MCF 10A (cell line): Measurements from ENCODE around the gene ARID5A. TPM values are rescaled to one million over a fixed set of nuclear protein-coding genes. Genes with fewer than 3 reads are reported as not detected.

Experiments
- BruUV-seq: library from RNA; stranded (reverse); fragments of 400-500 nt; replicated peaks from 2 replicates; lab custom pipeline; 2021; lab: Mats Ljungman, UMichigan
- CTCF ChIA-PET: fragments of 300-600 bp; sonication (Branson Sonifier 250); formaldehyde crosslinking; extraction: SDS; loops from one replicate; lab custom pipeline; 2021; ENCODE audit warnings: antibody characterized with exemption, inconsistent platforms; lab: Yijun Ruan, JAX
- POLR2A ChIA-PET: fragments of 300-600, 350-650 bp; sonication (Branson Sonifier 250); formaldehyde crosslinking; extraction: SDS; loops from one replicate; lab custom pipeline; 2020; ENCODE audit warnings: antibody characterized with exemption, inconsistent platforms; lab: Yijun Ruan, JAX
- DNase-seq: peaks from one replicate; pipeline ENCODE4 v3.0.0-alpha.2; 2018; ENCODE audit not compliant: unreplicated experiment
- H3K27ac Mint-ChIP-seq: one replicate; pipeline ENCODE4 v1.8.0; 2022; ENCODE audit warnings: mild to moderate bottlenecking, low read depth, mixed read lengths; ENCODE audit not compliant: unreplicated experiment
- H3K27me3 Mint-ChIP-seq: one replicate; pipeline ENCODE4 v1.8.0; 2022; ENCODE audit warnings: mixed read lengths; ENCODE audit not compliant: insufficient read depth, unreplicated experiment
- H3K36me3 Mint-ChIP-seq: one replicate; pipeline ENCODE4 v1.8.0; 2022; ENCODE audit warnings: mild to moderate bottlenecking, moderate library complexity, mixed read lengths; ENCODE audit not compliant: insufficient read depth, unreplicated experiment
- H3K4me1 Mint-ChIP-seq: one replicate; pipeline ENCODE4 v1.8.0; 2022; ENCODE audit warnings: mixed read lengths; ENCODE audit not compliant: insufficient read depth, unreplicated experiment
- H3K4me3 Mint-ChIP-seq: one replicate; pipeline ENCODE4 v1.8.0; 2022; ENCODE audit warnings: mild to moderate bottlenecking, moderate library complexity, mixed read lengths; ENCODE audit not compliant: unreplicated experiment
- H3K9me3 Mint-ChIP-seq: one replicate; pipeline ENCODE4 v1.8.0; 2022; ENCODE audit warnings: mixed read lengths; ENCODE audit not compliant: unreplicated experiment
- intact Hi-C: fragments of 100-400 bp; cut with micrococcal nuclease; formaldehyde crosslinking; loops from 2 replicates; pipeline ENCODE4 v1.14.1; 2022
- total RNA-seq: library from RNA; stranded (reverse); gene quantifications from 2 replicates; pipeline ENCODE4 v1.2.3, GENCODE V29; 2022
- TF ChIP-seq, protein P1 (sequence below): fragments of 200-600 bp; IDR thresholded peaks from one replicate; pipeline ENCODE4 v1.8.0; 2022; ENCODE audit warnings: antibody characterized with exemption, mild to moderate bottlenecking; ENCODE audit not compliant: unreplicated experiment

Gene ARID5A
- total RNA-seq, 1 experiment from 2014 or later, result 3.4 TPM

DNA sequence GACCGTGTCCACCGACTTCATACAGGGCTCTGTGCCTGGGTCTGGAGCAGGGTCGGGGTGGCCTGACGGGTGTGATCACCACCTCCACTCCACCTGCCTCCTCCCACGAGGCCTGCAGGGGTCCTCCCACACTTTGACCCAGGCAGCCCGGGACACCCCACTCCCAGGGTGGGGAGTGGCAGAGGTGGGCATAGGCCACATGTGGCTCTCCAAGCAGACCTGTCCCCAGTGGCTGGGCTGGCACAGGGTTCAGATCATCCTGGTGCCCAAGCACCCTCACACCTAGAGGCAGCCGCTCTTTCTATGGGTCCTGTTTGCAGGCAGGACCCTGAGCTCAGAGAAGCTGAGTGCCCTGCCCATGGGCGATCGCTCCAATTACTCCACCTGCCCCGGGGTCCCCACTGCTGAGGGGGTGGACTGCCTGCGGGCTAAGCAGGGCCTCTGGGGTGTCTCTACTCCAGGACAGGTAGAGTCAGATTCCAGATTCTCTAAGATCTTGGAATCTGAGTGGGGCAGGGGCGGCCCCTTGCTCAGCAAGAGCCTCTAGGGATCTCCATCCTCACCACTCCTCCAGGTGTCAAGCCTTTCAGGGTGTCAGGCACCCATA lies 32.8 kb upstream of the ARID5A start:
- H3K9me3 Mint-ChIP-seq, result no peaks in the 10 kb centered on the region
- no peaks in the 10 kb centered on the region for H3K36me3 Mint-ChIP-seq
- POLR2A ChIA-PET, result no interaction called here
- no peak for DNase-seq
- CTCF ChIA-PET, result interaction anchor here (1.0 to 13.3 kb wide), 3 partner anchors 11 to 95 kb away, joined by 3 to 360 read pairs (median 5); no protein-coding TSS in a partner anchor
- TF ChIP-seq, protein P1, sequence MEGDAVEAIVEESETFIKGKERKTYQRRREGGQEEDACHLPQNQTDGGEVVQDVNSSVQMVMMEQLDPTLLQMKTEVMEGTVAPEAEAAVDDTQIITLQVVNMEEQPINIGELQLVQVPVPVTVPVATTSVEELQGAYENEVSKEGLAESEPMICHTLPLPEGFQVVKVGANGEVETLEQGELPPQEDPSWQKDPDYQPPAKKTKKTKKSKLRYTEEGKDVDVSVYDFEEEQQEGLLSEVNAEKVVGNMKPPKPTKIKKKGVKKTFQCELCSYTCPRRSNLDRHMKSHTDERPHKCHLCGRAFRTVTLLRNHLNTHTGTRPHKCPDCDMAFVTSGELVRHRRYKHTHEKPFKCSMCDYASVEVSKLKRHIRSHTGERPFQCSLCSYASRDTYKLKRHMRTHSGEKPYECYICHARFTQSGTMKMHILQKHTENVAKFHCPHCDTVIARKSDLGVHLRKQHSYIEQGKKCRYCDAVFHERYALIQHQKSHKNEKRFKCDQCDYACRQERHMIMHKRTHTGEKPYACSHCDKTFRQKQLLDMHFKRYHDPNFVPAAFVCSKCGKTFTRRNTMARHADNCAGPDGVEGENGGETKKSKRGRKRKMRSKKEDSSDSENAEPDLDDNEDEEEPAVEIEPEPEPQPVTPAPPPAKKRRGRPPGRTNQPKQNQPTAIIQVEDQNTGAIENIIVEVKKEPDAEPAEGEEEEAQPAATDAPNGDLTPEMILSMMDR, result no peak
- H3K4me1 Mint-ChIP-seq, result peaks cover 9% of the 10 kb centered on the region
- no peak overlapping the region for H3K27ac Mint-ChIP-seq
- intact Hi-C loops, result no loop called here
- no peaks in the 10 kb centered on the region for H3K27me3 Mint-ChIP-seq
- no TSS peak for BruUV-seq
- no peak overlapping the region for H3K4me3 Mint-ChIP-seq

DNA sequence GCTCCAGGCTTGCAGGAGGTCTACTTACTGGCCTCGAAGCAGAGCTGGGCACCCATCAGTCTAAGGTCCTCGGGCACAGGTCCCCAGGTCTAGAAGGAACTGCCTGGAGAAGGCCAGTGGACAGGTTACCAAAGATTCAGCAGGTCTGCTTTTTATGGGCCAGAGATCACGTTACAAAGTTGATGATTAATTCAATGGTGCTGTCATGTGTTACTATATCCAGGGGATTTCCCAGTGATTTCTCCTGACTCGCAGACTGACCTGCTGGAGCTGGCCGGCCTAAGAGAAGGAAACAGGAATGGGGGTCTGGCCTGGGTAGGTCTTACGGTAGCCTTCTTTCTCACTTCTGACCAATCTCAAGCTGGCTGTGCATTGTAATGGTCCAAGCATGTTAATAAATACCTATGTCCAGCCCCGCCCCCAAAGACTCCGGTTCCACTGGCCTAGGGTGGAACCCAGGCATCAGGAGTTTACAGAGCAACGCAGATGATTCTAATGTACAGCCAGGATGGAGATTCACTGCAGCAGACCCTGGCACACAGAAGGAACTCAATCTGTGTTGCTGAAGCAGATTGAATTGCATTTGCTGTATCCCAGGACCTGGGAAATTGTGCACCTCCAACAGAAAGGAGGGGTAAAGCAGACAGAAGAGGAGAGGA lies 31.2 kb upstream of the ARID5A start, which contains the start of gene NEURL3:
Gene NEURL3, minus strand, starts transcription at position 127 of the 659 bp plus-strand sequence. Its CDS starts 71 bp downstream, at position 56.
- H3K4me1 Mint-ChIP-seq, result peaks cover 16% of the 10 kb centered on the region
- no peaks in the 10 kb centered on the region for H3K9me3 Mint-ChIP-seq
- peak; percentile 73 for DNase-seq
- CTCF ChIA-PET, result interaction anchor here (0.7 to 13.3 kb wide), 7 partner anchors 20 to 174 kb away, joined by 3 to 360 read pairs (median 3); no protein-coding TSS in a partner anchor
- TF ChIP-seq, protein P1, result no peak
- H3K4me3 Mint-ChIP-seq, result no peak within 1 kb of the TSS
- no peaks in the 10 kb centered on the region for H3K36me3 Mint-ChIP-seq
- H3K27ac Mint-ChIP-seq, result no peak within 1 kb of the TSS
- POLR2A ChIA-PET, result interaction anchor here (0.6 to 1.8 kb wide), 4 partner anchors 16 to 358 kb away, joined by 3 to 7 read pairs (median 3); partner anchors contain the start of gene SNRNP200
- intact Hi-C loops, result loop anchor here (5.0 kb wide), 2 partner anchors 238 to 368 kb away; partner anchors contain the start of genes ASTL, CIAO1 and TMEM127
- H3K27me3 Mint-ChIP-seq, result peaks cover 3% of the 10 kb centered on the region
- BruUV-seq, result no TSS peak

GRCh38 chr2:96506016-96506906 lies 30.3 kb upstream of the ARID5A start:
- H3K9me3 Mint-ChIP-seq, result no peaks in the 10 kb centered on the region
- CTCF ChIA-PET, result interaction anchor here (0.6 to 13.3 kb wide), 11 partner anchors 20 to 484 kb away, joined by 3 to 360 read pairs (median 3); no protein-coding TSS in a partner anchor
- intact Hi-C loops, result loop anchor here (5.0 kb wide), 2 partner anchors 239 to 369 kb away; partner anchors contain the start of genes ASTL, CIAO1 and TMEM127
- no peak for DNase-seq
- peaks cover 12% of the 10 kb centered on the region for H3K27me3 Mint-ChIP-seq
- no peak overlapping the region for H3K4me3 Mint-ChIP-seq
- BruUV-seq, result no TSS peak
- H3K4me1 Mint-ChIP-seq, result peaks cover 16% of the 10 kb centered on the region
- no peak overlapping the region for H3K27ac Mint-ChIP-seq
- POLR2A ChIA-PET, result interaction anchor here (0.7 to 1.8 kb wide), 4 partner anchors 26 to 201 kb away, joined by 3 to 7 read pairs (median 3); partner anchors contain the start of gene SNRNP200
- TF ChIP-seq, protein P1, result no peak
- H3K36me3 Mint-ChIP-seq, result no peaks in the 10 kb centered on the region
